Body of pancreas (tissue), 4 donors: ENCODE measurements around the gene NSD2. TPM values are rescaled to one million over a fixed set of nuclear protein-coding genes. Genes with fewer than 3 reads are reported as not detected.
"Not testable (repeated sequence)": the region's sequence is repeated elsewhere in the genome, so short reads cannot be mapped to it uniquely, and the experiment has no call there.

Source experiments
- ATAC-seq: fragments of 150-250 bp; one replicate; pipeline ENCODE4 v1.9.1; 2016
- DNase-seq, 4 donors: peaks; one replicate each; pipeline ENCODE4 v3.0.0-alpha.2; 2019
- H3K27ac ChIP-seq, 4 donors: fragments of 200-600 bp; sonication (generic); 1 replicate in 3 of 4; 2 replicates in 1 of 4; pipeline versions ENCODE4 v1.5.1 to v1.6.1; 2016 to 2019; ENCODE audit warnings: mild to moderate bottlenecking in 1 of 4, mixed read lengths in 1 of 4, moderate library complexity in 1 of 4
- H3K27me3 ChIP-seq, 2 donors: fragments of 200-600 bp; sonication (generic); one replicate each; pipeline ENCODE4 v1.6.0; 2016; ENCODE audit warnings: mild to moderate bottlenecking in 1 of 2
- H3K36me3 ChIP-seq, 2 donors: fragments of 200-600 bp; sonication (generic); replicated peaks in 1 of 2; 2 replicates each; pipeline ENCODE4 v1.5.1; 2016; ENCODE audit warnings: low read depth in 2 of 2; ENCODE audit not compliant: insufficient read depth in 1 of 2
- H3K4me1 ChIP-seq: fragments of 200-600 bp; sonication (generic); one replicate; pipeline ENCODE4 v1.6.0; 2016
- H3K4me3 ChIP-seq, 2 donors: fragments of 200-600 bp; sonication (generic); 1 replicate in 1 of 2; 2 replicates in 1 of 2; pipeline ENCODE4 v1.5.1; 2016 to 2019
- H3K9me3 ChIP-seq, 3 donors: fragments of 200-600 bp; sonication (generic); 1 replicate in 2 of 3; 2 replicates in 1 of 3; pipeline ENCODE4 v1.5.1; 2016
- POLR2A ChIP-seq, 3 donors: fragments of 450-650 bp; IDR thresholded peaks; one replicate each; pipeline ENCODE4 v1.6.1; 2016; ENCODE audit warnings: antibody characterized with exemption in 3 of 3, mild to moderate bottlenecking in 2 of 3
- WGBS, 2 donors: methylation state at CpG; one replicate each; pipeline ENCODE4 v1.1.5; 2017; 5-methylcytosine and 5-hydroxymethylcytosine counted together
- intact Hi-C: fragments of 100-400 bp; cut with DNase I; formaldehyde crosslinking; loops from one replicate; pipeline ENCODE4 v1.15.1; 2023
- total RNA-seq, 2 donors: library from RNA; depleted of rRNA; stranded (reverse); fragments of >200 nt; gene quantifications; one replicate each; pipeline ENCODE4 v1.1.0, GENCODE V29; 2016
- TF ChIP-seq, protein P1 (sequence below), 7 experiments: fragments of 450-650 bp in 4 of 7; fragments of 200-600 bp in 3 of 7; sonication (generic) in 3 of 7; IDR thresholded peaks; one replicate each; pipeline ENCODE4 v1.5.1; 2016 to 2019; ENCODE audit warnings: antibody characterized with exemption in 7 of 7

NSD2 gene
- total RNA-seq, 2 donors from 2014 or later = 38.1 to 40.2 TPM

- TF ChIP-seq, protein P1, sequence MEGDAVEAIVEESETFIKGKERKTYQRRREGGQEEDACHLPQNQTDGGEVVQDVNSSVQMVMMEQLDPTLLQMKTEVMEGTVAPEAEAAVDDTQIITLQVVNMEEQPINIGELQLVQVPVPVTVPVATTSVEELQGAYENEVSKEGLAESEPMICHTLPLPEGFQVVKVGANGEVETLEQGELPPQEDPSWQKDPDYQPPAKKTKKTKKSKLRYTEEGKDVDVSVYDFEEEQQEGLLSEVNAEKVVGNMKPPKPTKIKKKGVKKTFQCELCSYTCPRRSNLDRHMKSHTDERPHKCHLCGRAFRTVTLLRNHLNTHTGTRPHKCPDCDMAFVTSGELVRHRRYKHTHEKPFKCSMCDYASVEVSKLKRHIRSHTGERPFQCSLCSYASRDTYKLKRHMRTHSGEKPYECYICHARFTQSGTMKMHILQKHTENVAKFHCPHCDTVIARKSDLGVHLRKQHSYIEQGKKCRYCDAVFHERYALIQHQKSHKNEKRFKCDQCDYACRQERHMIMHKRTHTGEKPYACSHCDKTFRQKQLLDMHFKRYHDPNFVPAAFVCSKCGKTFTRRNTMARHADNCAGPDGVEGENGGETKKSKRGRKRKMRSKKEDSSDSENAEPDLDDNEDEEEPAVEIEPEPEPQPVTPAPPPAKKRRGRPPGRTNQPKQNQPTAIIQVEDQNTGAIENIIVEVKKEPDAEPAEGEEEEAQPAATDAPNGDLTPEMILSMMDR (IDR thresholded peaks at IDR 0.05) = no peak
- TF ChIP-seq POLR2A (IDR thresholded peaks at IDR 0.05) = no peak
- no peak overlapping the region for H3K4me3 ChIP-seq
- ATAC-seq (no peak), DNase-seq (no peak)
- no peaks in the 10 kb centered on the region for H3K9me3 ChIP-seq
- H3K27ac ChIP-seq = no peak overlapping the region
- no peaks in the 10 kb centered on the region for H3K27me3 ChIP-seq
- intact Hi-C loops = no loop called here
- WGBS, 2 donors = 89 to 90% methylated on average over 13 to 21 of the region's 21 CpGs
- H3K36me3 ChIP-seq = peaks cover 1 to 50% of the 10 kb centered on the region in 2 donors
- no peaks in the 10 kb centered on the region for H3K4me1 ChIP-seq
These were observed 37.0 kb upstream of the NSD2 start for GRCh38 chr4:1834047-1834775.

DNA sequence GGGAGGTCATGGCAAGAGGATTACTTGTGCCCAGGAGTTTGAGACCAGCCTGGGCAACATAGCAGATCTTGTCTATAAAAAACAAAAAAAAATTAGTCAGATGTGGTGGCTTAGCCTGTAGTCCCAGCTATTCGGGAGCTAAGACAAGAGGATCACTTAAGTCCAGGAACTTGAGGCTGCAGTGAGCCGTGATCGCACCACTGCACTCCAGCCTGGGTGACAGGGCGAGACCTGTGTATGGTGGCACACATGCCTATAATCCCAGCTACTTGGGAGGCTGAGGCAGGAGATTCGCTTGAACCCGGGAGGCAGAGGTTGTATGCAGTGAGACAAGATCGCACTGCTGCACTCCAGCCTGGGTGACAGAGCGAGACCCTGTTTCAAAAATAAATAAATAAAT, 35.4 kb upstream of the NSD2 start:
- DNase-seq, H3K27me3 ChIP-seq, H3K4me1 ChIP-seq, intact Hi-C loops, H3K27ac ChIP-seq, H3K9me3 ChIP-seq, ATAC-seq, H3K4me3 ChIP-seq: not testable (repeated sequence)
- 92 to 94% methylated on average over 8 of the region's 8 CpGs for WGBS, 2 donors
- peaks cover 4 to 58% of the 10 kb centered on the region in 2 donors for H3K36me3 ChIP-seq

DNA sequence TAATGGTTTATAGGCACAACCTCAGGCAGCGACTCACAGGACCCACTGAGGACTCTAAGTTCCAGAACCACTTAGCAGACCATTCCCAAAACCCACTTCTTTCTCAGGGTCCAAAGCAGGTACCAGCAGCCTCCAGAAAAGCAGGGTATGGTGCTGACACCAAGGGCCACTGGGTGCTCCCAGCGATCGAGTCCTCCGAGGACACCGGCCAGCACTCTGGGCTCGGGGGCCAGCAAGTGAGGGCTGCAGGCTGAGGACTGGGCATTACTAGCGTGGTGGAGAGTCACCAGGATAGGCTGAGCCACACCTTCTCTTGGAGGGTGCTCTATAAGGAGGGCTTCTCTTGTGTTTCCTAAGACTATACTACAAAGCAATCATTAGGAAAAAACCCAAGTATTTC, 34.5 kb upstream of the NSD2 start:
- Histone ChIP-seq H3K36me3 (peaks cover 4 to 54% of the 10 kb centered on the region in 2 donors), H3K27ac (no peak overlapping the region), H3K27me3 (no peaks in the 10 kb centered on the region), H3K4me3 (no peak overlapping the region), H3K4me1 (no peaks in the 10 kb centered on the region), H3K9me3 (no peaks in the 10 kb centered on the region)
- DNase-seq (no peak), ATAC-seq (no peak)
- WGBS, 2 donors = 88 to 99% methylated on average over 7 of the region's 7 CpGs
- TF ChIP-seq, protein P1 (IDR thresholded peaks at IDR 0.05) = no peak
- TF ChIP-seq POLR2A (IDR thresholded peaks at IDR 0.05) = no peak
- intact Hi-C loops = no loop called here

DNA sequence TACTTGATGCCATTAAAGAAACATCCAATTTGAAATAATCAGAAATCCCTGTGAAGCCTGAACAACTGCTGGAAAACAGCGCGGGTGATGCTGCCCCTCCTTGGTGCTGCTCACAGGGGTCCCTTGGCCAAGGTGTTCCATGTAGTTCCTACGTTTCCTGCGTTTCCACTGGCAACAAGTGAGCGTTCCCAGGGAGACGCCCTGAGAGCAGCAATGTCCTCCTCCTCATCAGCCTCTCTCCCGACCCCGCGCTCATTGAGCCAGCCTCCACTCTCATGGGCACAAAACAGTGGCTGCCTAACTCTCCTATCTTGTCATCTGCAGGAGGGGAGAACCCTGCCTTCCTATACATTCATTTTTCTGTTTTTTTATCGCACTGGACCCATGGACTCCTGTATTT, 34.1 kb upstream of the NSD2 start:
- Histone ChIP-seq H3K27ac (no peak overlapping the region), H3K4me3 (no peak overlapping the region), H3K36me3 (peaks cover 4 to 51% of the 10 kb centered on the region in 2 donors), H3K27me3 (no peaks in the 10 kb centered on the region), H3K4me1 (no peaks in the 10 kb centered on the region), H3K9me3 (no peaks in the 10 kb centered on the region)
- ATAC-seq (no peak), DNase-seq (no peak)
- WGBS, 2 donors = 95 to 96% methylated on average over 10 of the region's 10 CpGs
- TF ChIP-seq, protein P1 (IDR thresholded peaks at IDR 0.05) = no peak
- TF ChIP-seq POLR2A (IDR thresholded peaks at IDR 0.05) = no peak
- intact Hi-C loops = no loop called here

DNA sequence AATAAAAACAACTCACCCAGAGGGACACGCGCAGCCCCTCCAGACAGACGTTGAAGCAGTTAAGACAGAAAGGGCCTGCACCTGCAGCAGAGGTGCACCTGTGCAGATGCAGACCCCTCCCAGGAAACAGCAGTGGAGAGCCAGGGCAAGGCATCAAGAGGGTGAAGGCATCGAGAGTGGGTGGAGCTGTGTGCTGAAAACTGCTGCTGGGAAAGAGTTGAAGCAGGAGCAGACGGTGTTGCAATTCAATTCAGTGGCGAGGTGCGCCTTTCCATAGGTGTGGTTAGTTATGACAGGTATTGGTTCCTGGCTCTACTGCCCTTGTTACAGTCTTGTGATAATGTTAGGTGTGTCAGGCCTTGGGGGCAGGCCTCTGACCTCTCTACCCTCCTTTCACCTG, 31.9 kb upstream of the NSD2 start:
- ATAC-seq (no peak), DNase-seq (no peak)
- H3K27ac ChIP-seq = no peak overlapping the region
- no peaks in the 10 kb centered on the region for H3K4me1 ChIP-seq
- 87 to 91% methylated on average over 7 of the region's 7 CpGs for WGBS, 2 donors
- H3K4me3 ChIP-seq = no peak overlapping the region
- no peak for TF ChIP-seq POLR2A (IDR thresholded peaks at IDR 0.05)
- TF ChIP-seq, protein P1 (IDR thresholded peaks at IDR 0.05) = no peak
- peaks cover 4 to 41% of the 10 kb centered on the region in 2 donors for H3K36me3 ChIP-seq
- no peaks in the 10 kb centered on the region for H3K9me3 ChIP-seq
- no peaks in the 10 kb centered on the region for H3K27me3 ChIP-seq
- intact Hi-C loops = no loop called here
